Measurements from ENCODE around the gene DEPDC5. TPM values are rescaled to one million over a fixed set of nuclear protein-coding genes. Genes with fewer than 3 reads are reported as not detected.

DEPDC5 gene
- total RNA-seq, 1 donor from 2014 or later: 33.0 TPM

- DNase-seq (ENCODE audit: low spot score, unreplicated experiment): no peak
- peak overlapping the region; percentile 73 for H3K27ac Mint-ChIP-seq
- no peak overlapping the region for H3K4me3 Mint-ChIP-seq (ENCODE audit: low read depth)
- peaks cover 13% of the 10 kb centered on the region for H3K36me3 Mint-ChIP-seq (ENCODE audit: insufficient read depth)
- no peaks in the 10 kb centered on the region for H3K27me3 Mint-ChIP-seq
- no peak for TF ChIP-seq CTCF (IDR thresholded peaks at IDR 0.05; ENCODE audit: unreplicated experiment)
- H3K9me3 Mint-ChIP-seq (ENCODE audit: low read depth): no peaks in the 10 kb centered on the region
- peaks cover 44% of the 10 kb centered on the region for H3K4me1 Mint-ChIP-seq (ENCODE audit: low read depth)
These were observed 20.2 kb upstream of the DEPDC5 start for GRCh38 chr22:31733580-31734079.

GRCh38 chr22:31734512-31734911, 19.3 kb upstream of the DEPDC5 start:
- no peak for DNase-seq (ENCODE audit: low spot score, unreplicated experiment)
- Mint-ChIP-seq H3K9me3 (ENCODE audit: low read depth) (no peaks in the 10 kb centered on the region), H3K4me3 (ENCODE audit: low read depth) (no peak overlapping the region), H3K36me3 (ENCODE audit: insufficient read depth) (peaks cover 13% of the 10 kb centered on the region), H3K27me3 (no peaks in the 10 kb centered on the region), H3K27ac (peak overlapping the region; percentile 73), H3K4me1 (ENCODE audit: low read depth) (peaks cover 46% of the 10 kb centered on the region)
- TF ChIP-seq CTCF (IDR thresholded peaks at IDR 0.05; ENCODE audit: unreplicated experiment): no peak

GRCh38 chr22:31736458-31736857, 17.4 kb upstream of the DEPDC5 start:
- no peaks in the 10 kb centered on the region for H3K27me3 Mint-ChIP-seq
- no peak overlapping the region for H3K27ac Mint-ChIP-seq
- peaks cover 33% of the 10 kb centered on the region for H3K4me1 Mint-ChIP-seq (ENCODE audit: low read depth)
- peaks cover 18% of the 10 kb centered on the region for H3K36me3 Mint-ChIP-seq (ENCODE audit: insufficient read depth)
- TF ChIP-seq CTCF (IDR thresholded peaks at IDR 0.05; ENCODE audit: unreplicated experiment): no peak
- no peak overlapping the region for H3K4me3 Mint-ChIP-seq (ENCODE audit: low read depth)
- no peak for DNase-seq (ENCODE audit: low spot score, unreplicated experiment)
- H3K9me3 Mint-ChIP-seq (ENCODE audit: low read depth): no peaks in the 10 kb centered on the region

GRCh38 chr22:31737932-31738331, 15.9 kb upstream of the DEPDC5 start:
- Mint-ChIP-seq H3K27me3 (no peaks in the 10 kb centered on the region), H3K36me3 (ENCODE audit: insufficient read depth) (peaks cover 25% of the 10 kb centered on the region), H3K27ac (peak overlapping the region; percentile 42), H3K4me3 (ENCODE audit: low read depth) (no peak overlapping the region), H3K4me1 (ENCODE audit: low read depth) (peaks cover 22% of the 10 kb centered on the region), H3K9me3 (ENCODE audit: low read depth) (no peaks in the 10 kb centered on the region)
- DNase-seq (ENCODE audit: low spot score, unreplicated experiment): no peak
- TF ChIP-seq CTCF (IDR thresholded peaks at IDR 0.05; ENCODE audit: unreplicated experiment): no peak

- Mint-ChIP-seq H3K4me1 (ENCODE audit: low read depth) (peaks cover 20% of the 10 kb centered on the region), H3K27me3 (no peaks in the 10 kb centered on the region), H3K27ac (no peak overlapping the region), H3K9me3 (ENCODE audit: low read depth) (no peaks in the 10 kb centered on the region), H3K36me3 (ENCODE audit: insufficient read depth) (peaks cover 25% of the 10 kb centered on the region), H3K4me3 (ENCODE audit: low read depth) (no peak overlapping the region)
- TF ChIP-seq CTCF (IDR thresholded peaks at IDR 0.05; ENCODE audit: unreplicated experiment): no peak
- DNase-seq (ENCODE audit: low spot score, unreplicated experiment): no peak
These were observed 15.3 kb upstream of the DEPDC5 start for GRCh38 chr22:31738566-31738965.
